HG03139 (cell line): Measurements from ENCODE around the gene SLC7A1.

ENCODE experiments used
- ATAC-seq: cut with Tn5 transposase; IDR thresholded peaks from one replicate; pipeline ENCODE4 v1.9.1; 2021; ENCODE audit not compliant: unreplicated experiment

Gene SLC7A1

GRCh38 chr13:29459813-29460355 lies 135.6 kb downstream of the SLC7A1 start:
- ATAC-seq = no peak
